Liver (tissue), 9 donors: Measurements from ENCODE around the gene GALNT10. TPM values are rescaled to one million over a fixed set of nuclear protein-coding genes. Genes with fewer than 3 reads are reported as not detected.

Experiments
- DNase-seq: peaks from one replicate; pipeline ENCODE4 v3.0.0-alpha.2; 2017; ENCODE audit warnings: low spot score
- H3K27ac ChIP-seq, 2 donors: one replicate each; pipeline ENCODE4 v1.7.0; 2013; ENCODE audit warnings: inconsistent platforms in 2 of 2, low read length in 2 of 2, control low read depth in 1 of 2, low read depth in 1 of 2, mild to moderate bottlenecking in 1 of 2
- H3K27me3 ChIP-seq, 4 donors: one replicate each; pipeline versions ENCODE4 v1.6.1 to v1.7.0; 2013; ENCODE audit warnings: low read length in 3 of 4, inconsistent platforms in 1 of 4, mild to moderate bottlenecking in 1 of 4, moderate library complexity in 1 of 4; ENCODE audit not compliant: control insufficient read depth in 4 of 4, insufficient read depth in 4 of 4
- H3K36me3 ChIP-seq, 4 donors: one replicate each; pipeline versions ENCODE4 v1.6.1 to v1.7.0; 2013; ENCODE audit warnings: low read length in 3 of 4, mild to moderate bottlenecking in 3 of 4, low read depth in 1 of 4, moderate library complexity in 1 of 4; ENCODE audit not compliant: control insufficient read depth in 4 of 4, insufficient read depth in 3 of 4
- H3K4me1 ChIP-seq, 4 donors: one replicate each; pipeline versions ENCODE4 v1.6.1 to v1.7.0; 2013; ENCODE audit warnings: low read length in 3 of 4, mild to moderate bottlenecking in 3 of 4, moderate library complexity in 1 of 4; ENCODE audit not compliant: control insufficient read depth in 4 of 4, insufficient read depth in 4 of 4
- H3K4me3 ChIP-seq, 3 donors: one replicate each; pipeline versions ENCODE4 v1.6.1 to v1.7.0; 2013; ENCODE audit warnings: low read length in 3 of 3, control low read depth in 1 of 3, low read depth in 1 of 3, mild to moderate bottlenecking in 1 of 3
- H3K9ac ChIP-seq, 2 donors: one replicate each; pipeline ENCODE4 v1.7.0; 2013; ENCODE audit warnings: low read length in 2 of 2, mild to moderate bottlenecking in 2 of 2, moderate library complexity in 2 of 2, control low read depth in 1 of 2, low read depth in 1 of 2
- H3K9me3 ChIP-seq, 4 donors: one replicate each; pipeline versions ENCODE4 v1.6.1 to v1.7.0; 2013; ENCODE audit warnings: low read length in 3 of 4; ENCODE audit not compliant: control insufficient read depth in 4 of 4
- EGR1 ChIP-seq, 2 donors: IDR thresholded peaks; 2 replicates each; pipeline ENCODE4 v1.6.1; 2016 to 2018; ENCODE audit warnings: antibody characterized with exemption in 2 of 2, low read depth in 2 of 2
- GABPA ChIP-seq, 2 donors: IDR thresholded peaks in 1 of 2; conservative IDR thresholded peaks in 1 of 2; 2 replicates each; pipeline ENCODE4 v1.6.1; 2016; ENCODE audit warnings: antibody characterized with exemption in 2 of 2, mild to moderate bottlenecking in 1 of 2, moderate library complexity in 1 of 2
- HNF4A ChIP-seq, 2 donors: conservative IDR thresholded peaks; 2 replicates each; pipeline ENCODE4 v1.6.1; 2016; ENCODE audit warnings: antibody characterized with exemption in 2 of 2, mild to moderate bottlenecking in 2 of 2
- HNF4G ChIP-seq: IDR thresholded peaks from 2 replicates; pipeline ENCODE4 v1.6.1; 2016; ENCODE audit warnings: antibody characterized with exemption
- NR2F2 ChIP-seq: IDR thresholded peaks from 2 replicates; pipeline ENCODE4 v1.6.1; 2016; ENCODE audit warnings: antibody characterized with exemption
- RAD21 ChIP-seq, 2 donors: IDR thresholded peaks; 2 replicates each; pipeline ENCODE4 v1.6.1; 2016; ENCODE audit warnings: antibody characterized with exemption in 2 of 2, mild to moderate bottlenecking in 2 of 2
- RXRA ChIP-seq, 2 donors: IDR thresholded peaks; 2 replicates each; pipeline ENCODE4 v1.6.1; 2017 to 2018; ENCODE audit warnings: antibody characterized with exemption in 2 of 2, mild to moderate bottlenecking in 1 of 2
- SP1 ChIP-seq: IDR thresholded peaks from 2 replicates; pipeline ENCODE4 v1.6.1; 2018; ENCODE audit warnings: antibody characterized with exemption, mild to moderate bottlenecking
- TAF1 ChIP-seq: conservative IDR thresholded peaks from 2 replicates; pipeline ENCODE4 v1.6.1; 2016; ENCODE audit warnings: antibody characterized with exemption, mild to moderate bottlenecking
- YY1 ChIP-seq: IDR thresholded peaks from 2 replicates; pipeline ENCODE4 v1.6.1; 2016; ENCODE audit warnings: antibody characterized with exemption, mild to moderate bottlenecking
- WGBS: extraction: QIAGEN DNeasy Blood & Tissue Kit; methylation state at CpG from one replicate; pipeline ENCODE4 v1.1.7; 2013; 5-methylcytosine and 5-hydroxymethylcytosine counted together
- polyA plus RNA-seq, 2 donors: library from polyadenylated mRNA; stranded (reverse) in 1 of 2; unstranded in 1 of 2; fragments of 200-250 nt in 1 of 2; fragments of >200 nt in 1 of 2; fragmentation: Nextera tagmentation in 1 of 2; extraction: Ambion mirVana in 1 of 2; gene quantifications; one replicate each; pipeline versions ENCODE4 v1.2.1 to v1.2.3, GENCODE V29; 2013 to 2015
- total RNA-seq, 2 donors: library from RNA; depleted of rRNA; stranded (reverse); fragments of >200 nt; gene quantifications; one replicate each; pipeline ENCODE4 v1.2.3, GENCODE V29; 2014
- TF ChIP-seq, protein P1 (sequence below): IDR thresholded peaks from 2 replicates; pipeline ENCODE4 v1.6.1; 2016; ENCODE audit warnings: antibody characterized with exemption
- TF ChIP-seq, protein P2 (sequence below): IDR thresholded peaks from 2 replicates; pipeline ENCODE4 v1.6.1; 2016; ENCODE audit warnings: antibody characterized with exemption
- TF ChIP-seq, protein P3 (sequence below): IDR thresholded peaks from 2 replicates; pipeline ENCODE4 v1.6.1; 2016; ENCODE audit warnings: antibody characterized with exemption
- TF ChIP-seq, protein P4 (sequence below): fragments of 150-350 bp; IDR thresholded peaks from 2 replicates; pipeline ENCODE4 v1.5.1; 2017; ENCODE audit warnings: improper control_type of control experiment, low read depth, low read length; ENCODE audit not compliant: missing input control
- donor health status: healthy.
- donor health status: healthy.
- donor health status: healthy.
- donor health status: healthy.
- donor health status: healthy.

GALNT10 gene
- total and polyA plus RNA-seq, 4 donors, result 1.1 to 17.8 (median 5.3) TPM

DNA sequence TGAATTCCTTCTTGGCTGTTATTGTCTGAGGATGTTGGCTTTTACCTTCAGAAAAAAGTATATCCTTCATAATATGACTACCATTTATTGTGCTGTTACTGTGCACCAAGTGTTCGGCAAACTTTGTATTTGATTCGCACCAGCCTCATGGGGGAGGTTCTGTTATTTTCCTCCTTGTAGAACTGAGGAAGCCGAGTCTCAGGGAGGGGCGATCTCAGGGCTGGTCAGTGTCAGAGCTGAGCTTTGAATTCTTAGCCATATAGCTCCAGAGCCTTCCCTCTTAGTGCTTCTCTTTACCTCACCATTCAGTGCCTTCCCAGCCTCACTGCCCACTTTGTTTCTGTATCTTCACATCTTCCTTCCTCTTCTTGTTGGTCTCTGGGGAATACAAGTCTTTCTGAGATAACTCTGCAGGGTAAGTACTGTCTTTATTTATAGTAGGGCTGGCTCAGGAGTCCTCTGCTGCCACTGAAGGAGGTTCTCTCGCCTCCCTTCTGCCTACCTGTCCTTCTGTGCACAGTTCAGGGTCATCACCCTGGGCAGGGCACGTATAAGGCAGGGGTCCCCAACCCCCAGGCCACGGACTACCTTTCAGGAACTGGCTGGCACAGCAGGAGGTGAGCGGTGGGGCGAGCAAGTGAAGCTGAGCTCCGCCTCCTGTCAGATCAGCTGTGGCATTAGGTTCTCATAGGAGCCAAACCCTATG lies 48.4 kb downstream of the GALNT10 start:
- H3K27me3 ChIP-seq, result no peaks in the 10 kb centered on the region
- H3K4me3 ChIP-seq, result no peak overlapping the region
- H3K36me3 ChIP-seq, result no peaks in the 10 kb centered on the region
- no peak for TF ChIP-seq HNF4G
- no peak for TF ChIP-seq SP1
- TF ChIP-seq RAD21 (IDR thresholded peaks at IDR 0.05), result no peak
- TF ChIP-seq HNF4A (conservative IDR thresholded peaks at IDR 0.05), result no peak
- TF ChIP-seq EGR1 (IDR thresholded peaks at IDR 0.05; ENCODE audit: low read depth in 2 of 2), result no peak
- no peak overlapping the region for H3K9ac ChIP-seq
- no peaks in the 10 kb centered on the region for H3K9me3 ChIP-seq
- no peak overlapping the region for H3K27ac ChIP-seq
- H3K4me1 ChIP-seq, result no peaks in the 10 kb centered on the region
- DNase-seq, result no peak
- 75% methylated on average over 10 of the region's 10 CpGs for WGBS

DNA sequence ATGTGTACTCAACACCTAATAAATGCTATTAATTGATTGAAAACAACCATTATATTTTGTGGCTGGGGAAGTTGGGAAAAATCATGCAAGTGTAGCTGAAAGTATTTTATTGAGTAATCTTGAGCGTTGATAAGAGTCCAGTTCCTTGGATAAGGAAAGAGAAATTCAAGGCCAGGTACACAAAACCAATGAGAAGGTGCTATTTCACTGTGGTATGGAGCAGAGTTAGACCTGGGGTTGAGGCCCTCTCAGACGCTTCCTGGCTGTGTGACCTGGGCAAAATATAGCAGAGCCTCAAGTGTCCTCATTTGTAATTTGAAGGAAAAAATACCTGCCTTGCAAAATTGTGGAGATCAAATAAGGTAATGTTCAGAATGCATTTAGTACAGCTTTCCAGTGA lies 50.1 kb downstream of the GALNT10 start:
- WGBS, result 93% methylated on average over 2 of the region's 2 CpGs
- DNase-seq, result no peak
- Histone ChIP-seq H3K27ac (no peak overlapping the region), H3K4me1 (no peaks in the 10 kb centered on the region), H3K9ac (no peak overlapping the region), H3K36me3 (no peaks in the 10 kb centered on the region), H3K4me3 (no peak overlapping the region), H3K9me3 (no peaks in the 10 kb centered on the region), H3K27me3 (no peaks in the 10 kb centered on the region)
- TF ChIP-seq EGR1 (IDR thresholded peaks at IDR 0.05; ENCODE audit: low read depth in 2 of 2) (no peak), YY1 (no peak), HNF4A (conservative IDR thresholded peaks at IDR 0.05) (no peak), SP1 (no peak), NR2F2 (no peak), GABPA (IDR thresholded peaks at IDR 0.05 in 1 of 2, conservative IDR thresholded peaks at IDR 0.05 in 1 of 2) (no peak), TAF1 (no peak)
- TF ChIP-seq, protein P1, sequence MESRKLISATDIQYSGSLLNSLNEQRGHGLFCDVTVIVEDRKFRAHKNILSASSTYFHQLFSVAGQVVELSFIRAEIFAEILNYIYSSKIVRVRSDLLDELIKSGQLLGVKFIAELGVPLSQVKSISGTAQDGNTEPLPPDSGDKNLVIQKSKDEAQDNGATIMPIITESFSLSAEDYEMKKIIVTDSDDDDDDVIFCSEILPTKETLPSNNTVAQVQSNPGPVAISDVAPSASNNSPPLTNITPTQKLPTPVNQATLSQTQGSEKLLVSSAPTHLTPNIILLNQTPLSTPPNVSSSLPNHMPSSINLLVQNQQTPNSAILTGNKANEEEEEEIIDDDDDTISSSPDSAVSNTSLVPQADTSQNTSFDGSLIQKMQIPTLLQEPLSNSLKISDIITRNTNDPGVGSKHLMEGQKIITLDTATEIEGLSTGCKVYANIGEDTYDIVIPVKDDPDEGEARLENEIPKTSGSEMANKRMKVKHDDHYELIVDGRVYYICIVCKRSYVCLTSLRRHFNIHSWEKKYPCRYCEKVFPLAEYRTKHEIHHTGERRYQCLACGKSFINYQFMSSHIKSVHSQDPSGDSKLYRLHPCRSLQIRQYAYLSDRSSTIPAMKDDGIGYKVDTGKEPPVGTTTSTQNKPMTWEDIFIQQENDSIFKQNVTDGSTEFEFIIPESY, result no peak
- TF ChIP-seq, protein P2, sequence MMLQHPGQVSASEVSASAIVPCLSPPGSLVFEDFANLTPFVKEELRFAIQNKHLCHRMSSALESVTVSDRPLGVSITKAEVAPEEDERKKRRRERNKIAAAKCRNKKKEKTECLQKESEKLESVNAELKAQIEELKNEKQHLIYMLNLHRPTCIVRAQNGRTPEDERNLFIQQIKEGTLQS, result no peak
- TF ChIP-seq, protein P3, sequence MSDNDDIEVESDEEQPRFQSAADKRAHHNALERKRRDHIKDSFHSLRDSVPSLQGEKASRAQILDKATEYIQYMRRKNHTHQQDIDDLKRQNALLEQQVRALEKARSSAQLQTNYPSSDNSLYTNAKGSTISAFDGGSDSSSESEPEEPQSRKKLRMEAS, result no peak
- TF ChIP-seq, protein P4, sequence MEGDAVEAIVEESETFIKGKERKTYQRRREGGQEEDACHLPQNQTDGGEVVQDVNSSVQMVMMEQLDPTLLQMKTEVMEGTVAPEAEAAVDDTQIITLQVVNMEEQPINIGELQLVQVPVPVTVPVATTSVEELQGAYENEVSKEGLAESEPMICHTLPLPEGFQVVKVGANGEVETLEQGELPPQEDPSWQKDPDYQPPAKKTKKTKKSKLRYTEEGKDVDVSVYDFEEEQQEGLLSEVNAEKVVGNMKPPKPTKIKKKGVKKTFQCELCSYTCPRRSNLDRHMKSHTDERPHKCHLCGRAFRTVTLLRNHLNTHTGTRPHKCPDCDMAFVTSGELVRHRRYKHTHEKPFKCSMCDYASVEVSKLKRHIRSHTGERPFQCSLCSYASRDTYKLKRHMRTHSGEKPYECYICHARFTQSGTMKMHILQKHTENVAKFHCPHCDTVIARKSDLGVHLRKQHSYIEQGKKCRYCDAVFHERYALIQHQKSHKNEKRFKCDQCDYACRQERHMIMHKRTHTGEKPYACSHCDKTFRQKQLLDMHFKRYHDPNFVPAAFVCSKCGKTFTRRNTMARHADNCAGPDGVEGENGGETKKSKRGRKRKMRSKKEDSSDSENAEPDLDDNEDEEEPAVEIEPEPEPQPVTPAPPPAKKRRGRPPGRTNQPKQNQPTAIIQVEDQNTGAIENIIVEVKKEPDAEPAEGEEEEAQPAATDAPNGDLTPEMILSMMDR, result no peak

DNA sequence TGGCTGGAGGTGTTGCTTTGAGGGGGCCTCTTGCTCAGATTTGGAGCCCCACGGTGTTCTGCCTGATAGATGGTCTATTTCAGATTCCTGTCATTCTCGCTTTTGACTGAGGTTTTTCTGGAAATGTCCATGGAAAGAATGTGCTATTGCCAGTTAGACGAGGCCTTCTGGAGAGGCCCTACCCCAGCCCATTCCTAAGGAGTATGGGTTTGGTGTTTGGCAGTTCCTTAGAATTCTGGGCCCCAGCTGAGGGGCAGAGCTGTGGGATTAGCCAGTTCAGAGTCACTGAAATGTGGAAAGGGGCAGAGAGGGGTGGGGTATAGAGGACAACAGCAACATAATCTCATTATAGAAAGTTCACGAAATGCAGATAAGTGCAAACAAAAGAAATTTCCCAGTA lies 50.5 kb downstream of the GALNT10 start:
- Histone ChIP-seq H3K4me3 (no peak overlapping the region), H3K4me1 (no peaks in the 10 kb centered on the region), H3K27ac (no peak overlapping the region), H3K36me3 (no peaks in the 10 kb centered on the region), H3K9me3 (no peaks in the 10 kb centered on the region), H3K27me3 (no peaks in the 10 kb centered on the region), H3K9ac (no peak overlapping the region)
- DNase-seq, result no peak
- no peak for TF ChIP-seq RXRA (IDR thresholded peaks at IDR 0.05)
- TF ChIP-seq, protein P1, result no peak
- TF ChIP-seq RAD21 (IDR thresholded peaks at IDR 0.05), result no peak
- WGBS, result 91% methylated on average over 4 of the region's 4 CpGs
